HG02588 (cell line): ENCODE data around the gene MUC21.
"Not testable (repeated sequence)": the region's sequence is repeated elsewhere in the genome, so short reads cannot be mapped to it uniquely, and the experiment has no call there.

Experiments
- ATAC-seq: cut with Tn5 transposase; IDR thresholded peaks from one replicate; pipeline ENCODE4 v1.9.1; 2021; ENCODE audit warnings: mild to moderate bottlenecking, moderate library complexity; ENCODE audit not compliant: unreplicated experiment

MUC21 gene

DNA sequence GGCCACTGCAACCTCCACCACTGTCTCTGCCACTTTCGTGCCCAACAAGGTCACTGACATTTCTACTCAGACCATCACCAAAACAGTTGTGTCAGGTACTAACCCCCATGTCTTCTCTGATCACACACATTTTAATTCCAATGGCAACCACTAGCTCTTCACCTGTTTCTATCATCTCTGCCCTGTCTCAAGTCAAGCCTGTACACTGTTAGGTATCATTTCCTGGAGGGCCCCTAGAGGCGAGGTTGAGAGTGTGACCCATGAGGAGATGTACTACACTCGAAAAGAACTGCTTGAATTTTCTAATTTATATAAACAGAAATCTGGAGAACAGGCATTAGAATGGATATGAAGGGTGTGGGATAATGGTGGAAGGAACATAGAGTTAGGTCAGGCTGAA, 17.4 kb upstream of the MUC21 start:
- ATAC-seq, result no peak

DNA sequence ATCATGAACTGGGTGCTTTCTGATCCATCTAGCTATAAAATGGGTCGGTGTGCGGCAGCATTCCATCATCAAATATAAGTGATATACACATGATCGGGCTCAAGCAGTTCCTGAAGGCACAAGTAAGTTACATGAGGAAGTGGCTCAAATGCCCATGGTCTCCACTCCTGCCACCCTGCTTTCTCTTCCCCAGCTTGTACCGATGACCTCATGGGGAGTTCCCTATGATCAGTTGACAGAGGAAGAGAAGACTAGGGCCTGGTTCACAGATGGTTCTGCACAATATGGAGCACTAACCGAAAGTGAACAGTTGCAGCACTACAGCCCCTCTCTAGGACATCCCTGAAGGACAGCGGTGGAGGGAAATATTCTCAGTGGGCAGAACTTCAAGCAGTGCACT, 14.3 kb upstream of the MUC21 start:
- not testable (repeated sequence) for ATAC-seq

DNA sequence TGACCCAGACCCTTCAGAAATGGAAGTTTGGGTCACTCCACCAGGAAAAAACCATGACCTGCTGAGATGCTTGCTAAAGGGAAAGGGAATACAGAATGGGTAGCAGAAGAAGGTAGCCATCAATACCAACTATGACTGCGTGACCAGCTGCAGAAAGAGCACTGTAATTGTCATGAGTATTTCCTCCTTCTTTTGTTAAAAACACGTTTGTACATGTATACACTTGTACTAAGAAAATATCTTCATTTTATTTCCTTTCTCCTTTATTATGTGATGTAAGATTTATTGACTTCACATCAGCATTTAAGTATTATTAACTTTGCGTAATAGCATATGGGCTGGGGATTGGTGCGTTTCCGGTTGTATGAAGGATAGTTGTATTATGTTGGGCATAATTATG, 12.6 kb upstream of the MUC21 start:
- no peak for ATAC-seq

DNA sequence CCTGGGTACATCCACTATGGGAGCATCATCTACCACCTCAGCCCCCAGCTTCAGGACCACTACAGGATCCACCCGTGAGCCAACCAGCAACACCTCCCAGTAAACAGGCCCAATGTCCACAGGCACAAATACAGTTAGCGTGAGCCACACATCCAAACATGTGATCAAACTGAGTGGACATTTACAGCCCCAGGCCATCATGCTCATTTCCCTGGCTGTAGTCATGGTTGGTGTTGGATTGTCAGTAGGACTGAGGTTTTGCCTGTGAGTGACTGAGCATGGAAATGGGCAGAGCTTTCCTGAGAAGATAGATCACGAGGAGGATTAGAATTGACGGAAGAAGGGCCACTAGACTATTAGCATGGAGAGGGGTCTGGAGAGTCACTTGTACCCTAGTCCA, 10.7 kb upstream of the MUC21 start:
- no peak for ATAC-seq

DNA sequence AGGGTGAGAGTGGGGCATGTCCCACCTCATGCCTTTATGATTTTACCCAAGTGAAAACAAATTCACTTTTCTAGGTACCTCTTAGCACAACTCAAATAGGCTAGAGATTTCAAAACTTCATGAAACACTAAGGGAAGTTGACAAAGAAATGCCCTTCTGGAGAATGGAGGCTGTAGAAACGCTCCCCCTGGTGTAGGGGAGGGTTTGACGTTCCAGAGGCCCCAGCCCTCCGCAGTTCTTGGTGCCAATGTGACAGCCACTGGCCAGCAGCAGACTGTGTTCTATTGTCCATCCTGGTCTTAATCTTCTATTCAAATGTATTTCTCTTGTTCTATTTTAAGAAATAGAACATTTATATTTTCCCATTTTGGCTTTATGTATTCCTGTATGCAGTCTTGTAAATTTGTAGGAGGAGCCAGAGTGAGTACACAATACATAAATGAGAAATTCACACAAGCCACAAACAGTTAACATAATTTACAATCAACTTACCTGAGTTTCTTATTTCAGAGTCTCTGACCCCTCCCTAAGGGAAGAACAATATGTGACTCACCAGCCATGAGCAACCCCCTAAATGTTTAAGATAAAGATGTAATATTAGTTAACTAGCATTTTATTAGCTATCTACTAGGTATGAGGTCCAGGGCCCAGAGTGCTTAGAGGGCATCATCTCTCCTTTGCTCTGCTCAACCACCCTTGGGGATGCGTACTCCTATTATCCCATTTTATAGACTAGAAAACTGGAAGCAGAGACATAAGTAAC, 8.8 kb upstream of the MUC21 start:
- ATAC-seq, result no peak

DNA sequence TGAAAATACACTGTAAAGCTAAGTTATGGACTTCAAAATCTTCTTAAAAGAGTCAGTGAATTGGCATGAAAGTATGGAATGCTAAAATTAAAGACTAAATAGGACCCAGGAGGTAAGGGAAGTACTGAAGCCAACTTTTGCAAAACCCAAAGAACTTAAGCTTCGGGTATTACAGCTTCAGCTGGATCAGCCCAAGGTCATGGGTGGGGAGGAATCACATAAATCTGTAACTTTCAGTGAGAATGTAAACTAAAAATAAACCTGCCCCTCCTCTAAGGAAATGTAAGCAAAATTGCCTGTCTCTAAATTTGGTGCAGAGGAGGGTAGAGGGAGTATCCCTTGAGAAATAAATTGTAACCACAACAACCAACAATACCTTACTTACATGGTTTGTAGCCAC, 4.4 kb upstream of the MUC21 start:
- ATAC-seq, result no peak

DNA sequence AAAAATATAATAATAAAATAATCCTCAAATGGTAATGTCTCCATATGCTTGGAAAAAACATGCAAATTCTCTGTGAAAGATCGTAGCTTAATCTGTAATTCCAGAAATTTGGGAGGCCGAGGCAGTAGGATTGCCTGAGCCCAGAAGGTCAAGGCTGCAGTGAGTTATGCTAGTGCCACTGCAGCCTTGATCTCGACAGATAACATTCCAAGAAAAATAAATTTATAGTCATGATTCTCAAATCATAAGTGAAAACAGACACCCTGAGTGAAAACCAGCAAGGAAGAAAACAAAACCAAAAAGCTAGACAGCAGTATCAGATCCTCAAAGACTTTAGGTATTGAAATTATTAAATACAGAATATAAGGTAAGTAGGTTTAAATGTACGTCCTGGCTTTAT, 3.8 kb upstream of the MUC21 start:
- ATAC-seq, result no peak

DNA sequence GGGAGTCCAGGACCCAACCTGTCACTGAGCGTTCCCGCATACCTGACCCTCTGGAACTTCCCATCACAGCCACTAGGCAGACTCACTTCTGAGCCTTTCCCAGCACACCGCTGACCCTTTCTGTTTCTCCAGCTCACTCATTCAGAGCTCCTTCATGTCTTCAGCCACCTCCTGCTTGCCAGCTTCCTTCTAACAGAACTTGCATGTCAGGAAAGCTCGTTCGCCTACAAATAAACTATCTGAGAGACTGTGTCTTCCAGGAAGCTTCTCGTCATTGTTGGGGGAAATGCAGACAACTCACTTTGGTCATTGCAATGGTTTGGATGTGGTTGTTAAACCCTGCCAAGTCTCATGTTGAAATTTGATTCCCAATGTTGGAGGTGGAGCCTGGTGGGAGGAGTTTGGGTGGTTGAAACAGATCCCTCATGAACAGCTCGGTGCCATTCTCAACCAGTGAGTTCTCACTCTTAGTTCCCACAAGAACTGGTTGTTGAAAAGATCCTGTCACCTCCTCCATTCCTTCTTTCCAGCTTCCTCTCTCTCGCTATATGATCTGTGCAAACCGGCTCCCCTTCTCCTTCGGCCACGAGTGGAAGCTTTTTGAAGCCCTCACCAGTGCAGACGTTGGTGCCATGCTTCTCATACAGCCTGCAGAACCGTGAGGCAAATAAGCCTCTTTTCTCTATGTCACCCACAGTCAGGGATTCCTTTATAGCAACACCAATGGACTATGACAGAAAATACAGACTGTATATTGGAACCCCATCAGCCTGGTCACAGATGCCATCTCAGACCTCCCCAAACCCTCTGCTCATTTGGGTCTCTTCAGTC, 1.4 kb upstream of the MUC21 start:
- ATAC-seq, result no peak

DNA sequence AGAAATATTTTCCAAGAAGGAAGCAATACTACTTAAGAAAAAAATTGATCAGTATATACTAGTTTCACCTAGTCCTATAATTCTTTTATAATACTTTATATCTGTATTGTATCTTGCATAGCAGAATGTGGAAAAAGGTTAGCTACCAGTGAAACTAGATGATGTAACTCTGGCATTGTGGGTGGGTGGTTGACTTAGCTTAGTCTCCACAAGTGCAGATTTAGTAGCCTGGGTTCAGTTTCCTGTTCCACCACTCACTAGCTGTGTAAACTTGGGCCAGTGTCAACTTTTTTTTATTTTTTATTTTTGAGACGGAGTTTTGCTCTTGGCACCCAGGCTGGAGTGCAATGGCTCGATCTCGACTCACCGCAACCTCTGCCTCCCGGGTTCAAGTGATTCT, 2.0 kb downstream of the MUC21 start:
- no peak for ATAC-seq

DNA sequence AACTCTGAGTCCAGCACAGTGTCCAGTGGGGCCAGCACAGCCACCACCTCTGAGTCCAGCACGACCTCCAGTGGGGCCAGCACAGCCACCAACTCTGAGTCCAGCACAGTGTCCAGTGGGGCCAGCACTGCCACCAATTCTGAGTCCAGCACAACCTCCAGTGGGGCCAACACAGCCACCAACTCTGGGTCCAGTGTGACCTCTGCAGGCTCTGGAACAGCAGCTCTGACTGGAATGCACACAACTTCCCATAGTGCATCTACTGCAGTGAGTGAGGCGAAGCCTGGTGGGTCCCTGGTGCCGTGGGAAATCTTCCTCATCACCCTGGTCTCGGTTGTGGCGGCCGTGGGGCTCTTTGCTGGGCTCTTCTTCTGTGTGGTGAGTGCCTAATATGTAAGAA, 3.8 kb downstream of the MUC21 start:
- no peak for ATAC-seq

DNA sequence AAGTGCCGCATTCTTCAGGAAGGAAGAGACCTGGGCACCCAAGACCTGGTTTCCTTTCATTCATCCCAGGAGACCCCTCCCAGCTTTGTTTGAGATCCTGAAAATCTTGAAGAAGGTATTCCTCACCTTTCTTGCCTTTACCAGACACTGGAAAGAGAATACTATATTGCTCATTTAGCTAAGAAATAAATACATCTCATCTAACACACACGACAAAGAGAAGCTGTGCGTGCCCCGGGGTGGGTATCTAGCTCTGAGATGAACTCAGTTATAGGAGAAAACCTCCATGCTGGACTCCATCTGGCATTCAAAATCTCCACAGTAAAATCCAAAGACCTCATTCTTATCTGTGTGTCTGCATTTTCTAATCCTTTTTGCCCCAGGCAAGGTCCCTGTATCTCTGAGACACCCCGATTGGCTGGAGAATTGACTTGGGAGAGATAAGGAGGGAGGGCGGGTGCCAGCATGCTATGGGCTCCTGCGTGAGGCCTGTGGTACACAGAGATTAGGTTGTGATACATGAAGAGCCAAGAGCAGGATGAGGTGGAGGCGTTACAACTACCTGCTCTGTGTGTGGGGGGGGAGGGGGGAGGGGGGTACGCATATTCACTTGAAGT, 4.8 kb downstream of the MUC21 start:
- no peak for ATAC-seq

DNA sequence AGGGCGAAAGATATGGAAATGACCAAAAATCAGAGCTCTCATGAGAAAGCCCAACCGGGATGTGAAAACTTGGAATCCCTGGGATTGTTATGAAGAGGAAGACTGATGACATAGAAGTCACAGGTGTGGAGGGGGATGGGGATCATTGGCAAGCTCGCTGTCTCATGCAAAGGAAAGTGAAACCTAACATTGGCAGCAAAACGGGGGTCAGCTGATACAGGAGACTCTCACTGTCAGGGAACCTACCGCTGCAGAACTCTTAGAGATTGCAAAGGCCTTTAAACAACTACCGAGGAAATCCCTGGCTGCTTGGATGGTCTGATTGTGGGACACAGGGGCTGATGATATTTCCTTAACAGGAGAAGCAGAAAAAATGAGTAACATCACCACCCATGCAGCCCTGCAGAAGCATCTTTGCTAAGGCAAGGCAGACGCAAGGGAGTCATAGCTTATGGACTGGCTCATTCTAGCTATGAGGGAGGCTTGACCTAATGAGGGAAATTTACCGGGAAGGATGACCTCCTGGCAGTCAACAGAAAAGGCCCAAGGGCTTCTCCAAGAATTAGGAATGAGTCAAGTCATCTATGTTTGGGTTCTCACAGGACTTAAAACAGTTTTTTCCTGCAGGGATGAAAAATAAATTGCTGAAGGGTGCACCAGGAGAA, 7.0 kb downstream of the MUC21 start:
- ATAC-seq, result no peak

DNA sequence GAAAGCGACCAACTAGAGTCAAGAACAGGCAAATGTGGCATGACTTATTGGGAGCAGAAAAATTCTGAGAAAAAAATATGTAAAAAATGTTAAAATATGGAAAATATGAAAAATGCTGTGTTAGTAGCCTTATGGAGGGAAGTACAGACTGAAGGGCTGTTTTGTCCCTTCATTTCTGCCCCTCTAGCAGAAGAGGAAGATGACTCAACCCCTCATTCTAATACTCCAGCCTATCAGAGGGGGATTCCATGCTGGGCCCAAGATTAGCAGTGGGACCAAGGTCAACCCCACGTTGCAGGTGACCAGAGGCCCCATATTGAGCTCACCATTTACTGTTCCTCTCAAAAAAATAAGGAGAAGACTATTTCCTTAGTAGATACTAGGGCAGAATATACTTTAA, 8.4 kb downstream of the MUC21 start:
- no peak for ATAC-seq

DNA sequence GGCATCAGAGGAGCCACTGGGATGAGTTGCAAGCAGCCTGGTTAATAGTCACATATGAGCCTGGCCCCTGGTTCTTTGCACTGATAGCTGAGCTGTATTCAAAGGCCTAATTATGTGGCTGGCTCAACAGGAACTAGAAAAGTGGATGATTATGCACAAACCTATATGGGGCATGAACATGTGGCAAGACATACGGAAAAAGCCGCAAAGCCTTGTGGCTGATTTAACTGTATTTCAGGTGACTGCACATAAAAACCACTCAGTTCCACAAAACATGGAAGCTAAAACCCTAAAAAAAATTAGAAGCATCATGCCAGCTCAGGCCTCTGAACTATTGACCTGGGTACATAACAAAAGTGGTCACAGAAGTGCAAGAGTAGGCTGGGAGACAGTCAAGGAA, 13.8 kb downstream of the MUC21 start:
- ATAC-seq, result no peak

DNA sequence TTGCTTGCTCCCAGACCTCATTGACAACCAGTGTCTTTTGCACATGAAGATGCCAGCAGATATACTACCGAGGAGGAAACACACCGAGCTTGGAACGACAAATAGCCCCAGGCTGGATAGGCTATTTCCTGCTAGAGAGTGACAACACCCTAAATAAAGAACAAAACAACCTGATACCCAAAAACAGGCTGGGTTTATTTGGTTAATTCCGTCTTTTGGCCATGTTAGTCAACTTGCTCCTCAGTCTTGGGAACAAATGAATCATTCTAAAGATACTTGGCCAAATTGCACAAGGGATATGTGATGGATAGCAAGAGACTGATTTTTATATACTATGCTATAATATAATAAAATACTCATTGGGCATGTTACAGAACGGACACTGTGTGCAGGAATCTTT, 15.3 kb downstream of the MUC21 start:
- ATAC-seq, result no peak

DNA sequence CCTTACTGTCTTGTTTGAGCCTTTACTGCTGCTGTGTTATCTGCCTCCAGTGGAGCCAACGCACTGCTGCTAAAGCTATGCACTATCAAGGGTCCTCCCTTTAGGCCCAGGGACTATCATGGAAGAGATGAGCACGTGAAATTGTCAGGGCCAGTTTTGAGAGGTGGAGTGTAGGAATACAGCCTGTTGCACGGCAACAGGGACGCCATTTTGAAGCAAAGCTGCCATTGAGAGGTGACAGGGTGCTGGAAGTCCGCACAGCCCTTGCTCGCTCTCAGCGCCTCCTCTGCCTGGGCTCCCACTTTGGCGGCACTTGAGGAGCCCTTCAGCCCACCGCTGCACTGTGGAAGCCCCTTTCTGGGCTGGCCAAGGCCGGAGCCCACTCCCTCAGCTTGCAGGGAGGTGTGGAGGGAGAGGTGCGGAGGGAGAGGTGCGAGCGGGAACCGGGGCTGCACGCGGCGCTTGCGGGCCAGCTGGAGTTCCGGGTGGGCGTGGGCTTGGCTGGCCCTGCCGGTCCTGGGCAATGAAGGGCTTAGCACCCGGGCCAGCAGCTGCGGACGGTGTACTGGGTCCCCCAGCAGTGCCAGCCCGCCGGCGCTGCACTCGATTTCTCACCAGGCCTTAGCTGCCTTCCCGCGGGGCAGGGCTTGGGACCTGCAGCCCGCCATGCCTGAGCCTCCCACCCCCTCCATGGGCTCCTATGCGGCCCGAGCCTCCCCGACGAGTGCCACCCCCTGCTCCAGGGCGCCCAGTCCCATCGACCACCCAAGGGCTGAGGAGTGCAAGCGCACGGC, 16.7 kb downstream of the MUC21 start:
- not testable (repeated sequence) for ATAC-seq

DNA sequence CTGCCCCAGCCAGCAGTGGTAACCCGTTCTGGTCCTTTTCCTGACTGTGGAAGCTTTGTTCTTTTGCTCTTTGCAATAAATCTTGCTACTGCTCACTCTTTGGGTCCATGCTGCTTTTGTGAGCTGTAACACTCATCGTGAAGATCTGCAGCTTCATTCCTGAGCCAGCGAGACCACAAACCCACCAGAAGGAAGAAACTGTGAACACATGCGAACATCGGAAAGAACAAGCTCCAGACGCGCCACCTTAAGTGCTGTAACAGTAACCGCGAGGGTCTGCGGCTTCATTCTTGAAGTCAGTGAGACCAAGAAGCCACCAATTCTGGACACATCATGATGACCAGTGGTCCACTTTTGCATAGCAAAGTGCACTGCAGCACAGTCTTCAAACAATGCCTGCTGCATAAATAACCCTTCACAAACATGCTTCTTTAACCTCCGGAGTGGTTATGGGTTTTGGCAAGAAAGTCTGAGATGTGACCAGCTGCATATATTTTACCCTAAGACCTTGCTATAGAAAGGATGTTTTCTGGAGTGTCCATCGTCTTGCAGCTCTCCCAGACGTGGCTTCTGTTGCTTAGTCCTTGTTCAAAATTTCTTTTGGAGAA, 17.9 kb downstream of the MUC21 start:
- ATAC-seq, result no peak

DNA sequence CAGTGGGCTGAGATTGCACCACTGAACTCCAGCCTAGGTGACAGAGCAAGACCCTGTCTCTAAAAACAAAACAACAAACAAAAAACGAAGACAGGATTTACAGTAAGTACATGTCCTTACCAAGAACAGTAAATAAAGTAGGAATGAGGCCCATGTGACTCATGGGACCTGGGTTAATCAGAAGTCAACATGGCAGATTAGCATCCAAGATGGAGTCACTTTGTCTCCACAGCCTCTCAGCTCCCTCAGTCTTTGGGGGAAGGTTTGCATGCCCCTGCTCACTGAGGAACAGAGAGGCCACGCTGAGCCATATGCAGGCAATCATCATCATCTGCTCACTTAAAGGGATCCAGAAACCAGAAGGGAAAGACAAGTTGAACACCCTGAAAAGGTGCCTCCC, 19.0 kb downstream of the MUC21 start:
- ATAC-seq, result no peak

DNA sequence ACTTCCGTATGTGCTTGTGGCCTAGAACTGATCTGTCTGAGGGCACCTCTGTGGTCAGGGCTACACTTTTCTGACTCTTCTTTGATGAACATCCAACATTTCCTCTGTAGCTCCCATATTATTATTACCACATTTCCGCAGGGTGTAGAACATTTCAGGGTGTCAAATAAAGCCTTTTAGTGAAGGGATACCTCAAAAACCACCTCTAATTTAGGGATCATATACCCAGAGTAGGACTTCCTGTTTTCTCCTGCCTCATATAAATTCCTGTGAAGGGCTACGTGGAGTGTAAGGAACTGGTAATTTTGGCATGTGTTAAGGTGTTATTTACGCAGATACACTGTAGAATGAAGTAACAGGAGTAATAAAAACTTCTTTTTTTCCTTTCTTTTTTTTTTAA, 21.3 kb downstream of the MUC21 start:
- no peak for ATAC-seq
